GM21360 (cell line): Measurements from ENCODE around the gene RBM15B.

Experiments used
- ATAC-seq: cut with Tn5 transposase; IDR thresholded peaks from one replicate; pipeline ENCODE4 v1.9.1; 2021; ENCODE audit warnings: mild to moderate bottlenecking, moderate library complexity; ENCODE audit not compliant: unreplicated experiment

The RBM15B gene

DNA sequence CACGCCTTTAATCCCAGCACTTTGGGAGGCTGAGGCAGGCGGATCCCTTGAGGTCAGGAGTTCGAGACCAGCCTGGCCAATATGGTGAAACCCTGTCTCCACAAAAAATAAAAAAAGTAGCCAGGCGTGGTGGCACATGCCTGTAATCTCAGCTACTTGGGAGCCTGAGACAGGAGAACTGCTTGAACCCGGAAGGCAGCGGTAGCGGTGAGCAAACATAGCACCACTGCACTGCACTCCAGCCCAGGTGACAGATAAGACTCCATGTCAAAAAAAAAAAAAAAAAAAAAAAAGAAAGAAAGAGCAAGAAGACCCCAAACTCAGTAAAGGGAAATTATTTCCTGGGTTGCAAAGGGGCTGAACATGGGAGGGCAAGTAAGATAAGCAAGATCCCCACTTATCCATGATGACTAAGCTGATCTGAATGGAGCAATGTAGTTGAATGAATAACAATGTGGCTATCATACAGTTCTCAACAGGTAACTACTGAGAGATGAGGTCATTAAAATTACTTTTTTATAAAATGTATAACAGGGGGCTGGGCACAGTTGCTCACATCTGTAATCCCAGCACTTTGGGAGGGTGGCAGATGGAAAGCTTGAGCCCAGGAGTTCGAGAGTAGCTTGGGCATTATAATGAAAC is 46.0 kb downstream of the RBM15B start:
- ATAC-seq = no peak

DNA sequence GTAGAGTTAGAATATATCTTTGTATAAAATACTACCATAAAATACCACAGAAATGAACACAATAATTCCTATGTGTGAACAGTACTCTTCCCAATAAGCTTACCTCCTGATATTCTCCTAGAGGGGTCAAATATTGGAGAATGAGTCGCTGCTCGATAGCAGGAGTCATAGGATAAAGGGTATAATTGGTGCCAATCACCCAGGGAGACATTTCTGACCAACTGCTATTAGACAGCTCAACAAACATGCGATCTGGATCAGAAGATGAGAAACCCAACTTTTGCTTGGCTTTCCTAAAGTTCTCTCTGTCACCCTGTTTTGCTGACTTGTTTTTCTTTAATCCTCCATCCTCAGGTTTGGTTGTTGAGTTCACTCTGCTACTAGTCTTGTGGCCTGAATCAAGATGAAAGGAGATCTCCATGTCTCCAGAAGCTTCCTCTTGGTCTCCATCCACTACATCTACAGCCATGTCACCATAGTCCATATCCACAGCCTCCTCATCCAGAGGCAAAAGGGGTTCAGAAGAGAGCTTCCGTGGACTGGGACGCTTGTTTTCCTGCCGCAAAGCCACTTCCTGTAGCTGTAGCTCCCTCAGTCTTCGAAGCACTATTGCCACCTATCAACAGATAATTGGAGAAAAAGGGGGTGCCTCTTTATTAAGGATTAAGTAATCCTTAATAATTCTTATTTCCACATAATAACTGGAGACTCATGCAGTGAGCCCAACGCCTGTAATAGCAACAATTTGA is 50.4 kb downstream of the RBM15B start:
- no peak for ATAC-seq

DNA sequence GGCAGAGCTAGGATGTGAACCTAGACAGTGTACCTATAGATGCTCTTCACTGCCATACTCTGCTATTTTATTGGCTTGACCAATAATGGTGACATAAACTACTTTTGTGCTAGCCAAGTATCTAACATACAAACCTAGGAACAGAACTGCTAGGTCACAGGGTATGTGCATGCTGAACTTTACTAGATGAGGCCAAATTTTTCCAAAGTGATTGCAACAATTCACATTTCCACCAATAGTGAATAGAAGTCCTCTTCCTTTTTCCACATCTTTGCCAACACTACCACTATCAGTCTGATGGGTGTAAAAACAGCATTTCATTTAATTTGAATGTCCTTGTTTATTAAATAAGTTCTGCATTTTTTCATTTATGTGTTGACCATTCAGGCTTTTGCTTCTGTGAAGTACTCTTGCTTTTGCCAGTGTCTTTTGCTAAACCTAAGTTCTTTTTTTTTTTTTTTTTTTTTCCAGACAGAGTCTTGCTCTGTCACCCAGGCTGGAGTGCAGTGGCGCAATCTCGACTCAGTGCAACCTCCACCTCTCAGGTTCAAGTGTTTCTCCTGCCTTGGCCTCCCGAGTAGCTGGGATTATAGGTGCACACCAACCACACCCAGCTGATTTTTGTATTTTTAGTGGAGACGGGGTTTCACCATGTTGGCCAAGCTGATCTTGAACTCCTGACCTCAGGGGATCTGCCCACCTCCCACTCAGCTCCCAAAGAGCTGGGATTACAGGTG is 54.6 kb downstream of the RBM15B start:
- no peak for ATAC-seq
